ENCODE measurements around the gene ANP32A. TPM values are rescaled to one million over a fixed set of nuclear protein-coding genes. Genes with fewer than 3 reads are reported as not detected.

Gene ANP32A
- total RNA-seq, 2 experiments from 2014 or later, result 55.1 to 57.3 TPM

- intact Hi-C loops (cut with DNase I, micrococcal nuclease), result loop anchor here (1.0 to 2.0 kb wide), 3 partner anchors 52 to 146 kb away; no protein-coding TSS in a partner anchor
- Mint-ChIP-seq H3K4me3 (no peak overlapping the region), H3K27me3 (peaks cover 4% of the 10 kb centered on the region), H3K36me3 (ENCODE audit: low read depth) (no peaks in the 10 kb centered on the region), H3K27ac (no peak overlapping the region), H3K4me1 (ENCODE audit: low read depth) (no peaks in the 10 kb centered on the region), H3K9me3 (no peaks in the 10 kb centered on the region)
- peak; percentile 50 for TF ChIP-seq CTCF (IDR thresholded peaks at IDR 0.05)
- POLR2A ChIA-PET, result no interaction called here
- CTCF ChIA-PET, result no interaction called here
- no peak overlapping the region for H3K27ac ChIP-seq (ENCODE audit: low read depth in 1 of 2, low read length in 2 of 2)
- H3K27me3 ChIP-seq (ENCODE audit: control insufficient read depth in 1 of 2, insufficient read depth in 2 of 2, low read length in 2 of 2), result peaks cover 0 to 2% of the 10 kb centered on the region in 2 experiments
- no peaks in the 10 kb centered on the region for H3K4me1 ChIP-seq (ENCODE audit: insufficient read depth, low read length)
- no peaks in the 10 kb centered on the region for H3K9me3 ChIP-seq (ENCODE audit: control insufficient read depth in 1 of 2, insufficient read depth in 1 of 2, low read length in 2 of 2)
- H3K36me3 ChIP-seq (ENCODE audit: insufficient read depth, low read length), result no peaks in the 10 kb centered on the region
- DNase-seq (peak in 9 of 14 experiments; percentile 2 to 58 (median 11)), ATAC-seq (ENCODE audit: poor library complexity) (no peak)
- no peak overlapping the region for H3K4me3 ChIP-seq (ENCODE audit: low read length)
Measured at GRCh38 chr15:68730471-68730919, 90.2 kb downstream of the ANP32A start.

- no peak overlapping the region for H3K4me3 Mint-ChIP-seq
- Histone ChIP-seq H3K36me3 (ENCODE audit: insufficient read depth, low read length) (no peaks in the 10 kb centered on the region), H3K27ac (ENCODE audit: low read depth in 1 of 2, low read length in 2 of 2) (no peak overlapping the region), H3K9me3 (ENCODE audit: control insufficient read depth in 1 of 2, insufficient read depth in 1 of 2, low read length in 2 of 2) (no peaks in the 10 kb centered on the region), H3K4me3 (ENCODE audit: low read length) (no peak overlapping the region), H3K4me1 (ENCODE audit: insufficient read depth, low read length) (no peaks in the 10 kb centered on the region), H3K27me3 (ENCODE audit: control insufficient read depth in 1 of 2, insufficient read depth in 2 of 2, low read length in 2 of 2) (peaks cover 0 to 2% of the 10 kb centered on the region in 2 experiments)
- peaks cover 4% of the 10 kb centered on the region for H3K27me3 Mint-ChIP-seq
- intact Hi-C loops (cut with DNase I, micrococcal nuclease), result loop anchor here (1.0 to 2.0 kb wide), 3 partner anchors 53 to 146 kb away; no protein-coding TSS in a partner anchor
- POLR2A ChIA-PET, result no interaction called here
- DNase-seq, result no peak
- TF ChIP-seq CTCF (IDR thresholded peaks at IDR 0.05), result no peak
- H3K27ac Mint-ChIP-seq, result no peak overlapping the region
- ATAC-seq (ENCODE audit: poor library complexity), result no peak
- H3K36me3 Mint-ChIP-seq (ENCODE audit: low read depth), result no peaks in the 10 kb centered on the region
- H3K9me3 Mint-ChIP-seq, result no peaks in the 10 kb centered on the region
- CTCF ChIA-PET, result interaction anchor here (0.7 kb wide), 1 partner anchor 9 kb away, joined by 3 read pairs; no protein-coding TSS in a partner anchor
- H3K4me1 Mint-ChIP-seq (ENCODE audit: low read depth), result no peaks in the 10 kb centered on the region
Measured at GRCh38 chr15:68729789-68730411, 90.8 kb downstream of the ANP32A start.

Small RNA genes within 50 kb of the gene (microRNA-seq; reads per million reads assigned to microRNA genes)
- gene MIR4312 (ENCODE audit: borderline microRNAs expressed, borderline replicate concordance), result not detected

Other genes with a start within 250 kb of the ANP32A start
- gene CORO2B, start 241.9 kb downstream of the ANP32A start, total RNA-seq, result not detected
- gene SPESP1, start 109.6 kb upstream of the ANP32A start, total RNA-seq, result not detected
- gene NOX5, start 193.8 kb upstream of the ANP32A start, total RNA-seq, result not detected